Adrenal gland (tissue), 12 donors: ENCODE measurements around the gene FAM81B. TPM values are rescaled to one million over a fixed set of nuclear protein-coding genes. Genes with fewer than 3 reads are reported as not detected.

Experiments
- DNase-seq, 7 donors: peaks; one replicate each; pipeline ENCODE4 v3.0.0-alpha.2; 2019 to 2020
- H3K27ac ChIP-seq, 5 donors: fragments of 200-600 bp; sonication (generic) in 4 of 5; 1 replicate in 3 of 5; 2 replicates in 2 of 5; pipeline versions ENCODE4 v1.5.1 to v1.8.0; 2016 to 2020; ENCODE audit warnings: mild to moderate bottlenecking in 1 of 5
- H3K27me3 ChIP-seq: fragments of 200-600 bp; 2 replicates; pipeline ENCODE4 v1.8.0; 2021
- H3K36me3 ChIP-seq, 2 donors: fragments of 200-600 bp; replicated peaks in 1 of 2; 1 replicate in 1 of 2; 2 replicates in 1 of 2; pipeline versions ENCODE4 v1.5.1 to v1.8.0; 2018 to 2022
- H3K4me1 ChIP-seq, 2 donors: fragments of 200-600 bp; replicated peaks in 1 of 2; 1 replicate in 1 of 2; 2 replicates in 1 of 2; pipeline versions ENCODE4 v1.5.1 to v1.8.0; 2018 to 2021
- H3K4me3 ChIP-seq, 4 donors: fragments of 200-600 bp; sonication (generic) in 3 of 4; one replicate each; pipeline ENCODE4 v1.5.1; 2016 to 2018
- H3K9me3 ChIP-seq, 3 donors: fragments of 200-600 bp; sonication (generic) in 1 of 3; replicated peaks in 1 of 3; 1 replicate in 2 of 3; 2 replicates in 1 of 3; pipeline versions ENCODE4 v1.5.1 to v1.8.0; 2016 to 2021
- CTCF ChIP-seq, 6 experiments: fragments of 450-650 bp in 4 of 6; fragments of 200-600 bp in 2 of 6; sonication (generic) in 1 of 6; IDR thresholded peaks; 1 replicate in 5 of 6; 2 replicates in 1 of 6; pipeline versions ENCODE4 v1.5.1 to v1.8.0; 2016 to 2021; ENCODE audit warnings: antibody characterized with exemption in 6 of 6, mild to moderate bottlenecking in 2 of 6, moderate library complexity in 1 of 6
- POLR2A ChIP-seq, 2 donors: fragments of 450-650 bp; IDR thresholded peaks; one replicate each; pipeline ENCODE4 v1.6.1; 2017; ENCODE audit warnings: antibody characterized with exemption in 2 of 2, mild to moderate bottlenecking in 2 of 2, moderate library complexity in 1 of 2
- WGBS, 4 donors: extraction: QIAGEN DNeasy Blood & Tissue Kit in 2 of 4; methylation state at CpG; one replicate each; pipeline versions ENCODE4 v1.1.5 to v1.1.7; 2013 to 2017; 5-methylcytosine and 5-hydroxymethylcytosine counted together
- intact Hi-C, 2 donors: fragments of 100-400 bp; cut with DNase I; formaldehyde crosslinking; loops; one replicate each; pipeline versions ENCODE4 v1.14.1 to v1.15.0; 2022 to 2023
- polyA plus RNA-seq, 3 donors: library from polyadenylated mRNA; stranded (reverse); fragments of 200-250 nt in 2 of 3; fragments of 350-450 nt in 1 of 3; fragmentation: Illumina TruSeq in 1 of 3; extraction: RNeasy Lipid Tissue Mini Kit (QIAGEN cat#74804) in 1 of 3; gene quantifications; one replicate each; pipeline ENCODE4 v1.2.3, GENCODE V29; 2013 to 2014
- total RNA-seq, 9 donors: library from RNA; depleted of rRNA in 4 of 9; stranded (reverse); fragments of >200 nt in 4 of 9; fragments of 120-200 nt in 1 of 9; fragmentation: NEBNext Ultra II Directional in 1 of 9; extraction: Animal tissue kit (Norgen Biotek cat#: 25700) in 1 of 9; gene quantifications; one replicate each; pipeline versions ENCODE4 v1.1.0 to v1.2.4, GENCODE V29; 2013 to 2023
- donor health status: healthy with polysubstance abuse.
- donor health status: Bipolar disorder and iron deficiency.
- donor health status: DM: yes; HTN: yes; CAD: no.
- donor health status: DM: no; HTN: no; CAD: no.
- donor health status: DM: no; HTN: no; CAD: no.
- donor health status: DM: yes; HTN: yes; CAD: no.

Gene FAM81B
- total and polyA plus RNA-seq, 12 donors = 0.16 to 0.71 (median 0.35) TPM; not detected in 7

- Histone ChIP-seq H3K36me3 (no peaks in the 10 kb centered on the region), H3K27ac (no peak overlapping the region), H3K4me1 (no peaks in the 10 kb centered on the region), H3K4me3 (no peak overlapping the region), H3K9me3 (no peaks in the 10 kb centered on the region), H3K27me3 (no peaks in the 10 kb centered on the region)
- DNase-seq = no peak
- TF ChIP-seq CTCF (IDR thresholded peaks at IDR 0.05) (no peak), POLR2A (IDR thresholded peaks at IDR 0.05) (no peak)
- intact Hi-C loops = no loop called here
- 0 to 5% (median 4%) methylated on average over 1 of the region's 1 CpG for WGBS, 4 donors
Measured at GRCh38 chr5:95392593-95393182, 1.5 kb downstream of the FAM81B start.

- no peak for TF ChIP-seq POLR2A (IDR thresholded peaks at IDR 0.05)
- TF ChIP-seq CTCF (IDR thresholded peaks at IDR 0.05) = no peak
- Histone ChIP-seq H3K4me1 (no peaks in the 10 kb centered on the region), H3K27ac (no peak overlapping the region), H3K36me3 (no peaks in the 10 kb centered on the region), H3K9me3 (no peaks in the 10 kb centered on the region), H3K4me3 (no peak overlapping the region), H3K27me3 (no peaks in the 10 kb centered on the region)
- DNase-seq = no peak
- intact Hi-C loops = no loop called here
- 63 to 89% (median 80%) methylated on average over 1 of the region's 1 CpG for WGBS, 4 donors
Measured at GRCh38 chr5:95393279-95393678, 2.1 kb downstream of the FAM81B start.

- no peaks in the 10 kb centered on the region for H3K4me1 ChIP-seq
- intact Hi-C loops = no loop called here
- H3K27me3 ChIP-seq = no peaks in the 10 kb centered on the region
- H3K4me3 ChIP-seq = no peak overlapping the region
- H3K9me3 ChIP-seq = no peaks in the 10 kb centered on the region
- H3K36me3 ChIP-seq = no peaks in the 10 kb centered on the region
- TF ChIP-seq POLR2A (IDR thresholded peaks at IDR 0.05) = no peak
- no peak for TF ChIP-seq CTCF (IDR thresholded peaks at IDR 0.05)
- H3K27ac ChIP-seq = no peak overlapping the region
- 48 to 64% (median 52%) methylated on average over 1 of the region's 1 CpG for WGBS, 4 donors
- no peak for DNase-seq
Measured at GRCh38 chr5:95398989-95399388, 7.8 kb downstream of the FAM81B start.

- no peaks in the 10 kb centered on the region for H3K36me3 ChIP-seq
- no peak for DNase-seq
- no peaks in the 10 kb centered on the region for H3K4me1 ChIP-seq
- no peaks in the 10 kb centered on the region for H3K9me3 ChIP-seq
- no peaks in the 10 kb centered on the region for H3K27me3 ChIP-seq
- intact Hi-C loops = no loop called here
- 71 to 90% (median 80%) methylated on average over 3 of the region's 3 CpGs for WGBS, 4 donors
- H3K4me3 ChIP-seq = no peak overlapping the region
- no peak overlapping the region for H3K27ac ChIP-seq
- TF ChIP-seq CTCF (IDR thresholded peaks at IDR 0.05) (no peak), POLR2A (IDR thresholded peaks at IDR 0.05) (no peak)
Measured at GRCh38 chr5:95401626-95402025, 10.5 kb downstream of the FAM81B start.
